GM12878 (cell line): ENCODE data around the gene CDC37L1. TPM values are rescaled to one million over a fixed set of nuclear protein-coding genes. Genes with fewer than 3 reads are reported as not detected.

Source experiments
- ESRRA ChIP-seq: IDR thresholded peaks from 2 replicates; pipeline ENCODE4 v1.6.1; 2012; ENCODE audit warnings: mild to moderate bottlenecking, low read length, improper control_type of control experiment
- HCFC1 ChIP-seq: fragments of 150-350 bp; IDR thresholded peaks from 2 replicates; pipeline ENCODE4 v1.6.1; 2014; ENCODE audit warnings: low read length
- JUNB ChIP-seq: IDR thresholded peaks from 2 replicates; pipeline ENCODE4 v1.6.1; 2016; ENCODE audit warnings: antibody characterized with exemption, mild to moderate bottlenecking
- JUND ChIP-seq: IDR thresholded peaks from 2 replicates; pipeline ENCODE4 v1.6.1; 2012; ENCODE audit warnings: low read depth, mild to moderate bottlenecking, low read length, improper control_type of control experiment, moderate library complexity
- MEF2B ChIP-seq: fragments of 450-650 bp; IDR thresholded peaks from 2 replicates; pipeline ENCODE4 v1.6.1; 2018; ENCODE audit warnings: mild to moderate bottlenecking, moderate library complexity; ENCODE audit not compliant: partially characterized antibody, poor library complexity, severe bottlenecking
- NFYB ChIP-seq: IDR thresholded peaks from 2 replicates; pipeline ENCODE4 v1.6.1; 2011; ENCODE audit warnings: low read depth, mild to moderate bottlenecking, low read length, improper control_type of control experiment, moderate library complexity; ENCODE audit not compliant: insufficient read depth
- NR2C1 ChIP-seq: fragments of 450-650 bp; IDR thresholded peaks from 2 replicates; pipeline ENCODE4 v1.6.1; 2017; ENCODE audit warnings: antibody characterized with exemption, mild to moderate bottlenecking, moderate library complexity
- NR2C2 ChIP-seq: IDR thresholded peaks from 2 replicates; pipeline ENCODE4 v1.6.1; 2011; ENCODE audit warnings: borderline replicate concordance, low read depth; ENCODE audit not compliant: control insufficient read depth, insufficient read length
- RUNX3 ChIP-seq: IDR thresholded peaks from 2 replicates; pipeline ENCODE4 v1.6.1; 2012; ENCODE audit warnings: low read length, inconsistent platforms
- STAT3 ChIP-seq: IDR thresholded peaks from 2 replicates; pipeline ENCODE4 v1.6.1; 2011; ENCODE audit warnings: low read depth, low read length, improper control_type of control experiment
- TARDBP ChIP-seq: IDR thresholded peaks from 2 replicates; pipeline ENCODE4 v1.6.1; 2016; ENCODE audit warnings: borderline replicate concordance
- ZBED1 ChIP-seq: IDR thresholded peaks from 2 replicates; pipeline ENCODE4 v1.6.1; 2016; ENCODE audit warnings: borderline replicate concordance
- polyA plus RNA-seq, 11 experiments: library from polyadenylated mRNA; depleted of rRNA in 4 of 11; unstranded in 6 of 11; stranded (reverse) in 5 of 11; fragments of >200 nt; fragmentation: Nextera tagmentation in 4 of 11; fragmentation: Illumina TruSeq in 1 of 11; extraction: Ambion mirVana in 4 of 11; extraction: Trizol in 1 of 11; gene quantifications; 1 replicate in 1 of 11; 2 replicates in 10 of 11; pipeline versions ENCODE4 v1.2.1 to v1.2.3, GENCODE V29; 2011 to 2016; ENCODE audit warnings: inconsistent platforms in 2 of 11, missing spikeins in 2 of 11, low read depth in 1 of 11
- total RNA-seq, 4 experiments: library from RNA; depleted of rRNA in 3 of 4; stranded (reverse); fragments of >200 nt in 3 of 4; fragmentation: Illumina TruSeq in 1 of 4; extraction: Trizol in 1 of 4; gene quantifications; 2 replicates each; pipeline versions ENCODE4 v1.2.1 to v1.2.3, GENCODE V29; 2013 to 2021
- TF ChIP-seq, protein P1 (sequence below): fragments of 450-650 bp; IDR thresholded peaks from 2 replicates; pipeline ENCODE4 v1.6.1; 2016; ENCODE audit warnings: mild to moderate bottlenecking, moderate library complexity, borderline replicate concordance
- TF ChIP-seq, protein P2 (sequence below): fragments of 450-650 bp; IDR thresholded peaks from 2 replicates; pipeline ENCODE4 v1.6.1; 2017; ENCODE audit warnings: low read depth, mild to moderate bottlenecking, moderate library complexity
- TF ChIP-seq, protein P3 (sequence below): fragments of 450-650 bp; formaldehyde crosslinking; IDR thresholded peaks from 2 replicates; pipeline ENCODE4 v1.5.0; 2022; ENCODE audit warnings: mild to moderate bottlenecking, missing genetic modification characterization
- TF ChIP-seq, protein P4 (sequence below): fragments of 150-350 bp; IDR thresholded peaks from 2 replicates; pipeline ENCODE4 v1.6.1; 2016; ENCODE audit warnings: low read depth, low read length
- TF ChIP-seq, protein P5 (sequence below): IDR thresholded peaks from 2 replicates; pipeline ENCODE4 v1.6.1; 2011; ENCODE audit warnings: mild to moderate bottlenecking, low read depth, low read length, moderate library complexity; ENCODE audit not compliant: insufficient replicate concordance

Gene CDC37L1
- total and polyA plus RNA-seq, 10 of the 15 experiments (the other 5 are each of a cell fraction or from before 2014, with no cell fraction given), result 2.2 to 16.6 (median 8.2) TPM

DNA sequence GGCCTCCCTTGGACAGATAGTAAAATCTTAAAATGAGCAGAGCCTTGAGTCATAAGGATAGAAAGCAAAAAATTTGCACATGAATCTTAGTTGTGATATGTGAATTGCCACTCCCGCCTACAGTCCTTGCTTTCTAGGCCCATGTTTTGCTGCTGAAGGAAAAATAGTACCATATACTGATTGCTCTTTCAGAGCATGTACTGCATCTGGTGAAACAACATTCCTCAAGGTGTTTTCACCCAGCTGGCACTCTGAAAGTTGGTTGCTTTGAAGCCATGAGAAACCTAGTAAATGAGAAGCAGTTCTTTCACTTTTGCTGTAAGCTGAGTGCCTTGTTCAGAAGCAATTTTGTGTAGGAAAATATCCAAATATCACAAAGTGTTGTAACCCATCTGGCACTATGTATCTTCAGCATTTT, 10.3 kb downstream of the CDC37L1 start (continued):
- TF ChIP-seq NR2C2 (no peak), HCFC1 (no peak), NR2C1 (no peak), JUND (no peak), ZBED1 (no peak), JUNB (peak; percentile 75), STAT3 (no peak), RUNX3 (no peak), MEF2B (no peak), NFYB (no peak), ESRRA (no peak), TARDBP (no peak)
- TF ChIP-seq, protein P1, sequence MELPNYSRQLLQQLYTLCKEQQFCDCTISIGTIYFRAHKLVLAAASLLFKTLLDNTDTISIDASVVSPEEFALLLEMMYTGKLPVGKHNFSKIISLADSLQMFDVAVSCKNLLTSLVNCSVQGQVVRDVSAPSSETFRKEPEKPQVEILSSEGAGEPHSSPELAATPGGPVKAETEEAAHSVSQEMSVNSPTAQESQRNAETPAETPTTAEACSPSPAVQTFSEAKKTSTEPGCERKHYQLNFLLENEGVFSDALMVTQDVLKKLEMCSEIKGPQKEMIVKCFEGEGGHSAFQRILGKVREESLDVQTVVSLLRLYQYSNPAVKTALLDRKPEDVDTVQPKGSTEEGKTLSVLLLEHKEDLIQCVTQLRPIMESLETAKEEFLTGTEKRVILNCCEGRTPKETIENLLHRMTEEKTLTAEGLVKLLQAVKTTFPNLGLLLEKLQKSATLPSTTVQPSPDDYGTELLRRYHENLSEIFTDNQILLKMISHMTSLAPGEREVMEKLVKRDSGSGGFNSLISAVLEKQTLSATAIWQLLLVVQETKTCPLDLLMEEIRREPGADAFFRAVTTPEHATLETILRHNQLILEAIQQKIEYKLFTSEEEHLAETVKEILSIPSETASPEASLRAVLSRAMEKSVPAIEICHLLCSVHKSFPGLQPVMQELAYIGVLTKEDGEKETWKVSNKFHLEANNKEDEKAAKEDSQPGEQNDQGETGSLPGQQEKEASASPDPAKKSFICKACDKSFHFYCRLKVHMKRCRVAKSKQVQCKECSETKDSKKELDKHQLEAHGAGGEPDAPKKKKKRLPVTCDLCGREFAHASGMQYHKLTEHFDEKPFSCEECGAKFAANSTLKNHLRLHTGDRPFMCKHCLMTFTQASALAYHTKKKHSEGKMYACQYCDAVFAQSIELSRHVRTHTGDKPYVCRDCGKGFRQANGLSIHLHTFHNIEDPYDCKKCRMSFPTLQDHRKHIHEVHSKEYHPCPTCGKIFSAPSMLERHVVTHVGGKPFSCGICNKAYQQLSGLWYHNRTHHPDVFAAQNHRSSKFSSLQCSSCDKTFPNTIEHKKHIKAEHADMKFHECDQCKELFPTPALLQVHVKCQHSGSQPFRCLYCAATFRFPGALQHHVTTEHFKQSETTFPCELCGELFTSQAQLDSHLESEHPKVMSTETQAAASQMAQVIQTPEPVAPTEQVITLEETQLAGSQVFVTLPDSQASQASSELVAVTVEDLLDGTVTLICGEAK, result no peak
- TF ChIP-seq, protein P2, sequence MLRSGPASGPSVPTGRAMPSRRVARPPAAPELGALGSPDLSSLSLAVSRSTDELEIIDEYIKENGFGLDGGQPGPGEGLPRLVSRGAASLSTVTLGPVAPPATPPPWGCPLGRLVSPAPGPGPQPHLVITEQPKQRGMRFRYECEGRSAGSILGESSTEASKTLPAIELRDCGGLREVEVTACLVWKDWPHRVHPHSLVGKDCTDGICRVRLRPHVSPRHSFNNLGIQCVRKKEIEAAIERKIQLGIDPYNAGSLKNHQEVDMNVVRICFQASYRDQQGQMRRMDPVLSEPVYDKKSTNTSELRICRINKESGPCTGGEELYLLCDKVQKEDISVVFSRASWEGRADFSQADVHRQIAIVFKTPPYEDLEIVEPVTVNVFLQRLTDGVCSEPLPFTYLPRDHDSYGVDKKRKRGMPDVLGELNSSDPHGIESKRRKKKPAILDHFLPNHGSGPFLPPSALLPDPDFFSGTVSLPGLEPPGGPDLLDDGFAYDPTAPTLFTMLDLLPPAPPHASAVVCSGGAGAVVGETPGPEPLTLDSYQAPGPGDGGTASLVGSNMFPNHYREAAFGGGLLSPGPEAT, result no peak
- TF ChIP-seq, protein P3, sequence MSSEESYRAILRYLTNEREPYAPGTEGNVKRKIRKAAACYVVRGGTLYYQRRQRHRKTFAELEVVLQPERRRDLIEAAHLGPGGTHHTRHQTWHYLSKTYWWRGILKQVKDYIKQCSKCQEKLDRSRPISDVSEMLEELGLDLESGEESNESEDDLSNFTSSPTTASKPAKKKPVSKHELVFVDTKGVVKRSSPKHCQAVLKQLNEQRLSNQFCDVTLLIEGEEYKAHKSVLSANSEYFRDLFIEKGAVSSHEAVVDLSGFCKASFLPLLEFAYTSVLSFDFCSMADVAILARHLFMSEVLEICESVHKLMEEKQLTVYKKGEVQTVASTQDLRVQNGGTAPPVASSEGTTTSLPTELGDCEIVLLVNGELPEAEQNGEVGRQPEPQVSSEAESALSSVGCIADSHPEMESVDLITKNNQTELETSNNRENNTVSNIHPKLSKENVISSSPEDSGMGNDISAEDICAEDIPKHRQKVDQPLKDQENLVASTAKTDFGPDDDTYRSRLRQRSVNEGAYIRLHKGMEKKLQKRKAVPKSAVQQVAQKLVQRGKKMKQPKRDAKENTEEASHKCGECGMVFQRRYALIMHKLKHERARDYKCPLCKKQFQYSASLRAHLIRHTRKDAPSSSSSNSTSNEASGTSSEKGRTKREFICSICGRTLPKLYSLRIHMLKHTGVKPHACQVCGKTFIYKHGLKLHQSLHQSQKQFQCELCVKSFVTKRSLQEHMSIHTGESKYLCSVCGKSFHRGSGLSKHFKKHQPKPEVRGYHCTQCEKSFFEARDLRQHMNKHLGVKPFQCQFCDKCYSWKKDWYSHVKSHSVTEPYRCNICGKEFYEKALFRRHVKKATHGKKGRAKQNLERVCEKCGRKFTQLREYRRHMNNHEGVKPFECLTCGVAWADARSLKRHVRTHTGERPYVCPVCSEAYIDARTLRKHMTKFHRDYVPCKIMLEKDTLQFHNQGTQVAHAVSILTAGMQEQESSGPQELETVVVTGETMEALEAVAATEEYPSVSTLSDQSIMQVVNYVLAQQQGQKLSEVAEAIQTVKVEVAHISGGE (CRISPR knock-in tag), result no peak
- TF ChIP-seq, protein P4, sequence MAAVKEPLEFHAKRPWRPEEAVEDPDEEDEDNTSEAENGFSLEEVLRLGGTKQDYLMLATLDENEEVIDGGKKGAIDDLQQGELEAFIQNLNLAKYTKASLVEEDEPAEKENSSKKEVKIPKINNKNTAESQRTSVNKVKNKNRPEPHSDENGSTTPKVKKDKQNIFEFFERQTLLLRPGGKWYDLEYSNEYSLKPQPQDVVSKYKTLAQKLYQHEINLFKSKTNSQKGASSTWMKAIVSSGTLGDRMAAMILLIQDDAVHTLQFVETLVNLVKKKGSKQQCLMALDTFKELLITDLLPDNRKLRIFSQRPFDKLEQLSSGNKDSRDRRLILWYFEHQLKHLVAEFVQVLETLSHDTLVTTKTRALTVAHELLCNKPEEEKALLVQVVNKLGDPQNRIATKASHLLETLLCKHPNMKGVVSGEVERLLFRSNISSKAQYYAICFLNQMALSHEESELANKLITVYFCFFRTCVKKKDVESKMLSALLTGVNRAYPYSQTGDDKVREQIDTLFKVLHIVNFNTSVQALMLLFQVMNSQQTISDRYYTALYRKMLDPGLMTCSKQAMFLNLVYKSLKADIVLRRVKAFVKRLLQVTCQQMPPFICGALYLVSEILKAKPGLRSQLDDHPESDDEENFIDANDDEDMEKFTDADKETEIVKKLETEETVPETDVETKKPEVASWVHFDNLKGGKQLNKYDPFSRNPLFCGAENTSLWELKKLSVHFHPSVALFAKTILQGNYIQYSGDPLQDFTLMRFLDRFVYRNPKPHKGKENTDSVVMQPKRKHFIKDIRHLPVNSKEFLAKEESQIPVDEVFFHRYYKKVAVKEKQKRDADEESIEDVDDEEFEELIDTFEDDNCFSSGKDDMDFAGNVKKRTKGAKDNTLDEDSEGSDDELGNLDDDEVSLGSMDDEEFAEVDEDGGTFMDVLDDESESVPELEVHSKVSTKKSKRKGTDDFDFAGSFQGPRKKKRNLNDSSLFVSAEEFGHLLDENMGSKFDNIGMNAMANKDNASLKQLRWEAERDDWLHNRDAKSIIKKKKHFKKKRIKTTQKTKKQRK, result no peak
- TF ChIP-seq, protein P5, sequence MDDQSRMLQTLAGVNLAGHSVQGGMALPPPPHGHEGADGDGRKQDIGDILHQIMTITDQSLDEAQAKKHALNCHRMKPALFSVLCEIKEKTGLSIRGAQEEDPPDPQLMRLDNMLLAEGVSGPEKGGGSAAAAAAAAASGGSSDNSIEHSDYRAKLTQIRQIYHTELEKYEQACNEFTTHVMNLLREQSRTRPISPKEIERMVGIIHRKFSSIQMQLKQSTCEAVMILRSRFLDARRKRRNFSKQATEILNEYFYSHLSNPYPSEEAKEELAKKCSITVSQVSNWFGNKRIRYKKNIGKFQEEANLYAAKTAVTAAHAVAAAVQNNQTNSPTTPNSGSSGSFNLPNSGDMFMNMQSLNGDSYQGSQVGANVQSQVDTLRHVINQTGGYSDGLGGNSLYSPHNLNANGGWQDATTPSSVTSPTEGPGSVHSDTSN, result peak; percentile 17
